Endodermal cell (in vitro differentiated cells): ENCODE data around the gene ANKK1. TPM values are rescaled to one million over a fixed set of nuclear protein-coding genes. Genes with fewer than 3 reads are reported as not detected.

Experiments used
- DNase-seq: peaks from one replicate; pipeline ENCODE4 v3.0.0-alpha.2; 2017
- H3K27ac ChIP-seq: 2 replicates; pipeline ENCODE4 v1.5.1; 2013; ENCODE audit warnings: mild to moderate bottlenecking, low read depth, low read length, moderate library complexity
- H3K27me3 ChIP-seq: 2 replicates; pipeline ENCODE4 v1.6.1; 2013; ENCODE audit warnings: mild to moderate bottlenecking, low read length, moderate library complexity; ENCODE audit not compliant: insufficient read depth, control insufficient read depth, poor library complexity, severe bottlenecking
- H3K36me3 ChIP-seq: 2 replicates; pipeline ENCODE4 v1.7.0; 2013; ENCODE audit warnings: mild to moderate bottlenecking, low read length, moderate library complexity; ENCODE audit not compliant: control insufficient read depth, insufficient read depth
- H3K4me1 ChIP-seq: one replicate; pipeline ENCODE4 v1.7.0; 2013; ENCODE audit warnings: low read length; ENCODE audit not compliant: control insufficient read depth, insufficient read depth
- H3K4me3 ChIP-seq: 2 replicates; pipeline ENCODE4 v1.5.1; 2013; ENCODE audit warnings: mild to moderate bottlenecking, low read length, moderate library complexity
- H3K9ac ChIP-seq: 2 replicates; pipeline ENCODE4 v1.6.1; 2013; ENCODE audit warnings: mild to moderate bottlenecking, low read length, moderate library complexity; ENCODE audit not compliant: poor library complexity, severe bottlenecking; ENCODE audit errors: extremely low read depth
- H3K9me3 ChIP-seq: 2 replicates; pipeline ENCODE4 v1.6.1; 2013; ENCODE audit warnings: mild to moderate bottlenecking, low read length, moderate library complexity; ENCODE audit not compliant: control insufficient read depth
- H3K27ac Mint-ChIP-seq: 2 replicates; pipeline ENCODE4 v1.8.0; 2020; ENCODE audit warnings: mixed read lengths
- H3K27me3 Mint-ChIP-seq: 2 replicates; pipeline ENCODE4 v1.8.0; 2021; ENCODE audit warnings: mild to moderate bottlenecking, mixed read lengths; ENCODE audit not compliant: insufficient read depth
- H3K36me3 Mint-ChIP-seq: 2 replicates; pipeline ENCODE4 v1.8.0; 2020; ENCODE audit warnings: low read depth, mixed read lengths
- H3K4me1 Mint-ChIP-seq: 2 replicates; pipeline ENCODE4 v1.8.0; 2020; ENCODE audit warnings: mixed read lengths
- H3K4me3 Mint-ChIP-seq: 2 replicates; pipeline ENCODE4 v1.8.0; 2020; ENCODE audit warnings: mild to moderate bottlenecking, moderate library complexity, mixed read lengths
- H3K9me3 Mint-ChIP-seq: 2 replicates; pipeline ENCODE4 v1.8.0; 2020; ENCODE audit warnings: mild to moderate bottlenecking, mixed read lengths
- CTCF ChIP-seq: fragments of 200-600 bp; sonication (generic); conservative IDR thresholded peaks from 2 replicates; pipeline ENCODE4 v1.5.0; 2021; ENCODE audit warnings: antibody characterized with exemption, mild to moderate bottlenecking
- WGBS, 2 experiments: methylation state at CpG; one replicate each; pipeline versions ENCODE4 v1.1.5 to v1.1.7; 2013; ENCODE audit warnings: missing lambda C conversion rate in 2 of 2, mixed read lengths in 1 of 2; ENCODE audit not compliant: insufficient coverage in 1 of 2, insufficient read length in 1 of 2; 5-methylcytosine and 5-hydroxymethylcytosine counted together
- total RNA-seq, 2 donors: library from RNA; stranded (reverse); fragmentation: NEBNext Ultra II Directional in 1 of 2; extraction: Animal tissue kit (Norgen Biotek cat#: 25700) in 1 of 2; gene quantifications; 2 replicates in 1 of 2; 3 replicates in 1 of 2; pipeline ENCODE4 v1.2.1, GENCODE V29; 2021

ANKK1 gene
- total RNA-seq, 2 donors from 2014 or later: not detected

GRCh38 chr11:113419454-113420003 is 31.9 kb downstream of the ANKK1 start:
- no peak overlapping the region for H3K27ac Mint-ChIP-seq
- H3K4me1 Mint-ChIP-seq: peaks cover 7% of the 10 kb centered on the region
- Histone ChIP-seq H3K9me3 (no peaks in the 10 kb centered on the region), H3K4me1 (no peaks in the 10 kb centered on the region), H3K27ac (no peak overlapping the region), H3K36me3 (no peaks in the 10 kb centered on the region), H3K4me3 (no peak overlapping the region), H3K9ac (no peak overlapping the region), H3K27me3 (peaks cover 44% of the 10 kb centered on the region)
- H3K4me3 Mint-ChIP-seq: no peak overlapping the region
- peaks cover 65% of the 10 kb centered on the region for H3K27me3 Mint-ChIP-seq
- H3K36me3 Mint-ChIP-seq: no peaks in the 10 kb centered on the region
- TF ChIP-seq CTCF: no peak
- 89 to 94% methylated on average over 6 to 12 of the region's 14 CpGs for WGBS, 2 experiments
- DNase-seq: no peak
- H3K9me3 Mint-ChIP-seq: no peaks in the 10 kb centered on the region

DNA sequence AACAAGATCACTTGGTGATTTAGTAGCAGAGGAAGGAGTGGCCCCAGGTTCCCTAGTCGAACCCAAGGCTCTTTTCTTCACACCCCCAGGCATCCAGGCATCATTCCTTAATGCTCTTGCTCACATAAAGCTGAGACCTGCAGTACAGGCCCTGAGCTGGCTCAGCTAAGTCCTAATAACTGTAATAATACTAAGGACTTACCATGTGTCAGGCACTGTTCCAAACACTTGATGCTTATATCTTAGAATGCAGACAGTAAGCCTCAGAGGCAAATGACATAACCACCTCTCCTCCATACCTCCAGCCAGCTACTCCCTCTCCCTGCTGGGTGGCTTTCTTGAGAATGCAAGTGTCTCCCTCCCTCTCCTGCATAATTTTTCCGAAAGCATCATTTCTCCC is 33.2 kb downstream of the ANKK1 start:
- no peak overlapping the region for H3K9ac ChIP-seq
- H3K27me3 ChIP-seq: peaks cover 53% of the 10 kb centered on the region
- peaks cover 58% of the 10 kb centered on the region for H3K27me3 Mint-ChIP-seq
- 43 to 50% methylated on average over 2 of the region's 2 CpGs for WGBS, 2 experiments
- H3K9me3 ChIP-seq: no peaks in the 10 kb centered on the region
- no peaks in the 10 kb centered on the region for H3K9me3 Mint-ChIP-seq
- TF ChIP-seq CTCF: no peak
- no peaks in the 10 kb centered on the region for H3K36me3 ChIP-seq
- H3K27ac Mint-ChIP-seq: no peak overlapping the region
- no peak overlapping the region for H3K27ac ChIP-seq
- peaks cover 7% of the 10 kb centered on the region for H3K4me1 Mint-ChIP-seq
- no peak overlapping the region for H3K4me3 ChIP-seq
- H3K4me3 Mint-ChIP-seq: no peak overlapping the region
- DNase-seq: no peak
- H3K4me1 ChIP-seq: no peaks in the 10 kb centered on the region
- no peaks in the 10 kb centered on the region for H3K36me3 Mint-ChIP-seq

- Mint-ChIP-seq H3K27me3 (peaks cover 28% of the 10 kb centered on the region), H3K36me3 (no peaks in the 10 kb centered on the region)
- no peak for DNase-seq
These were observed 39.1 kb downstream of the ANKK1 start for GRCh38 chr11:113426686-113427085.

More at GRCh38 chr11:113426686-113427085, 39.1 kb downstream of the ANKK1 start:
- Histone ChIP-seq H3K9me3 (peaks cover 12% of the 10 kb centered on the region), H3K27ac (no peak overlapping the region), H3K4me3 (no peak overlapping the region), H3K9ac (no peak overlapping the region), H3K4me1 (peaks cover 8% of the 10 kb centered on the region), H3K27me3 (peaks cover 28% of the 10 kb centered on the region), H3K36me3 (no peaks in the 10 kb centered on the region)
- Mint-ChIP-seq H3K4me1 (peaks cover 16% of the 10 kb centered on the region), H3K27ac (no peak overlapping the region), H3K4me3 (no peak overlapping the region), H3K9me3 (peaks cover 9% of the 10 kb centered on the region)
- WGBS, 2 experiments: 91 to 96% methylated on average over 4 to 6 of the region's 6 CpGs
- no peak for TF ChIP-seq CTCF
